GM23248 (cell line): ENCODE results near the gene MYO1E.

Source experiments
- EZH2 ChIP-seq: fragments of 200-600 bp; sonication (generic); IDR thresholded peaks from 2 replicates; pipeline ENCODE4 v1.6.1; 2018; ENCODE audit warnings: antibody characterized with exemption, mild to moderate bottlenecking; ENCODE audit not compliant: insufficient read depth, poor library complexity, severe bottlenecking
- EZH2phosphoT487 ChIP-seq: fragments of 200-600 bp; sonication (generic); IDR thresholded peaks from 2 replicates; pipeline ENCODE4 v1.6.1; 2018; ENCODE audit warnings: antibody characterized with exemption, moderate library complexity, mild to moderate bottlenecking, low read depth; ENCODE audit not compliant: insufficient read depth

GRCh38 chr15:59223736-59224135, 148.9 kb downstream of the MYO1E start:
- no peak for TF ChIP-seq EZH2
- no peak for TF ChIP-seq EZH2phosphoT487
